Measurements from ENCODE around the gene TRPV4. TPM values are rescaled to one million over a fixed set of nuclear protein-coding genes. Genes with fewer than 3 reads are reported as not detected.

TRPV4 gene
- total RNA-seq, 1 experiment from 2014 or later = 2.4 TPM

DNA sequence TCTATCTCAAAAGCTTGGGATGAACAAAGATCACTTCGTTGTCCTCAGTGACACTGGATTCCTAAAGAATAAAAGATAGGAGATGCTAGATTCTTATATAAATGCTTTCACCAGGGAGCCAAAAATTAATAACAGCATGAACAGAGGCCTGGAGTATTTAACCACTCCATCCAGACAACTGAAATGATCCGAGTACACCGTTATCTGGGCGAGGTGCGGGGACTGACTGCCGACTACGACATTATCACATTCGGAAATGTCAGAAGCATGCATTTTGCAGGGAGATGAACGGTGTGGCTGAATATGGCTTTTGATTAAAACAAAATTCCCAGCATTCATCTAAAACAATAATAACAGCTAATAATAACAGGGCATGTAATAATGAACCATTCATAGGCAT, 56.6 kb downstream of the TRPV4 start:
- H4K20me1 ChIP-seq (ENCODE audit: low read length) = no peaks in the 10 kb centered on the region
- intact Hi-C loops (cut with micrococcal nuclease) = no loop called here
- POLR2A ChIA-PET (ENCODE audit: unreplicated experiment) = no interaction called here
- H3K27ac ChIP-seq (ENCODE audit: low read length) = no peak overlapping the region
- DNase-seq = no peak
- H3K4me2 ChIP-seq (ENCODE audit: low read length) = no peak overlapping the region
- no TSS peak for BruUV-seq (replicated peaks)
- no peaks in the 10 kb centered on the region for H3F3A ChIP-seq (ENCODE audit: low read length, unreplicated experiment)
- CTCF ChIA-PET = no interaction called here
- no peaks in the 10 kb centered on the region for H3K27me3 ChIP-seq (ENCODE audit: low read length)
- no peak for ATAC-seq
- peaks cover 11% of the 10 kb centered on the region for H3K79me2 ChIP-seq (ENCODE audit: low read length)
- H3K4me1 ChIP-seq (ENCODE audit: insufficient read depth, low read length) = peaks cover 27% of the 10 kb centered on the region
- no peak overlapping the region for H3K4me3 ChIP-seq (ENCODE audit: low read length)
- no peaks in the 10 kb centered on the region for H3K36me3 ChIP-seq (ENCODE audit: low read depth, low read length)
- TF ChIP-seq EZH2phosphoT487 (IDR thresholded peaks at IDR 0.05; ENCODE audit: borderline replicate concordance, low read length) (no peak), EZH2 (IDR thresholded peaks at IDR 0.05; ENCODE audit: low read length, unreplicated experiment) (no peak)
- TF ChIP-seq, protein P1, sequence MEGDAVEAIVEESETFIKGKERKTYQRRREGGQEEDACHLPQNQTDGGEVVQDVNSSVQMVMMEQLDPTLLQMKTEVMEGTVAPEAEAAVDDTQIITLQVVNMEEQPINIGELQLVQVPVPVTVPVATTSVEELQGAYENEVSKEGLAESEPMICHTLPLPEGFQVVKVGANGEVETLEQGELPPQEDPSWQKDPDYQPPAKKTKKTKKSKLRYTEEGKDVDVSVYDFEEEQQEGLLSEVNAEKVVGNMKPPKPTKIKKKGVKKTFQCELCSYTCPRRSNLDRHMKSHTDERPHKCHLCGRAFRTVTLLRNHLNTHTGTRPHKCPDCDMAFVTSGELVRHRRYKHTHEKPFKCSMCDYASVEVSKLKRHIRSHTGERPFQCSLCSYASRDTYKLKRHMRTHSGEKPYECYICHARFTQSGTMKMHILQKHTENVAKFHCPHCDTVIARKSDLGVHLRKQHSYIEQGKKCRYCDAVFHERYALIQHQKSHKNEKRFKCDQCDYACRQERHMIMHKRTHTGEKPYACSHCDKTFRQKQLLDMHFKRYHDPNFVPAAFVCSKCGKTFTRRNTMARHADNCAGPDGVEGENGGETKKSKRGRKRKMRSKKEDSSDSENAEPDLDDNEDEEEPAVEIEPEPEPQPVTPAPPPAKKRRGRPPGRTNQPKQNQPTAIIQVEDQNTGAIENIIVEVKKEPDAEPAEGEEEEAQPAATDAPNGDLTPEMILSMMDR (conservative IDR thresholded peaks at IDR 0.05; ENCODE audit: low read depth, low read length) = no peak
- H3K9me2 ChIP-seq (replicated peaks; ENCODE audit: low read length) = no peaks in the 10 kb centered on the region
- H3K9me3 ChIP-seq (ENCODE audit: low read length) = no peaks in the 10 kb centered on the region
- no peak overlapping the region for H2AFZ ChIP-seq (ENCODE audit: low read length)
- no peak overlapping the region for H3K9ac ChIP-seq (ENCODE audit: low read length)

DNA sequence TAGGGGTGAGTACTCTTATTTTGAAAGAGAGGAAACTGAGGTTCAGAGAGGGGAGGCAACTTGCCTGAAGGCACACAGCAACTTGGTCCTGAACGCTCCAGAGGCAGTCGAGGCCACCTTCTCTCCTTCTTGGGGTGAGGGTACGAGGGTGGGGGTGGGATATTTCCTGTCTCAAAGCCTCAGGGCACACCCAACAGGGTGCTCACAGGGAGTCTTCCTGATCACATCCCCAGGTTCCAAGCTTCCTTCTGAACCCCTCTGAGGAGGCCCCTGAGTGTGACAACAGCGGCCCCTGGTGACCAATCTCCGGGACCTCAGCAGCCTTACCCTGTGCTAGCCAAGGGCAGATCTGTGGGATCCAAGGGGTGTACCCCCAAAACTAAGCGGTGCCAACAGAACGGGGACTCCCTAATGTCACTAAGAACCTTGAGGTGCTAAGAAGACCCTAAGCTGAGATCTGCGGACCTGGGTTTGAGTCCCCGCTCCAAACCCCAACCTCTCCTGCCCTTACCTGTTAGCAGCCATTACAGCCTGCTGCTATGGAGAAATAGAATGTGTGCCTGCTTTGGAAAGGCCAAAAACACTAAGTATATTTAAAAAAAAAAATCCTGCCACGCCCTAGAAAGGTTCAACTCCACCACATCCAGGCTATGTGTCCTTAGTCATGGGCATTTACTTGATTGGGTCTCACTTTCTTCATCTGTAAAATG, 57.9 kb downstream of the TRPV4 start:
- DNase-seq (peak; percentile 83), ATAC-seq (peak; percentile 62)
- TF ChIP-seq, protein P1 (conservative IDR thresholded peaks at IDR 0.05; ENCODE audit: low read depth, low read length) = peak; percentile 99
- TF ChIP-seq EZH2 (IDR thresholded peaks at IDR 0.05; ENCODE audit: low read length, unreplicated experiment) = no peak
- Histone ChIP-seq H3K36me3 (ENCODE audit: low read depth, low read length) (no peaks in the 10 kb centered on the region), H3K79me2 (ENCODE audit: low read length) (peaks cover 14% of the 10 kb centered on the region), H3K9me3 (ENCODE audit: low read length) (no peaks in the 10 kb centered on the region), H3K4me3 (ENCODE audit: low read length) (no peak overlapping the region), H4K20me1 (ENCODE audit: low read length) (no peaks in the 10 kb centered on the region), H3K9ac (ENCODE audit: low read length) (no peak overlapping the region), H3K9me2 (replicated peaks; ENCODE audit: low read length) (no peaks in the 10 kb centered on the region), H3K27me3 (ENCODE audit: low read length) (no peaks in the 10 kb centered on the region), H3K4me2 (ENCODE audit: low read length) (no peak overlapping the region), H3F3A (ENCODE audit: low read length, unreplicated experiment) (no peaks in the 10 kb centered on the region), H3K27ac (ENCODE audit: low read length) (no peak overlapping the region), H2AFZ (ENCODE audit: low read length) (no peak overlapping the region), H3K4me1 (ENCODE audit: insufficient read depth, low read length) (peaks cover 27% of the 10 kb centered on the region)
- ChIA-PET POLR2A (ENCODE audit: unreplicated experiment) (interaction anchor here (0.6 kb wide), 1 partner anchor 12 kb away, joined by 3 read pairs; no protein-coding TSS in a partner anchor), CTCF (interaction anchor here (0.5 to 1.9 kb wide), 5 partner anchors 21 to 347 kb away, joined by 3 to 28 read pairs (median 4); partner anchors contain the start of genes MMAB and MVK)
- BruUV-seq (replicated peaks) = no TSS peak
- intact Hi-C loops (cut with micrococcal nuclease) = loop anchor here (1.0 to 2.0 kb wide), 4 partner anchors 65 to 347 kb away; no protein-coding TSS in a partner anchor

All from PC-3 (cell line).